B cell (primary cell): ENCODE data around the gene RIMBP2. TPM values are rescaled to one million over a fixed set of nuclear protein-coding genes. Genes with fewer than 3 reads are reported as not detected.

ENCODE experiments used
- ATAC-seq: fragments of 200-7000 bp; cut with Tn5 transposase; one replicate; pipeline ENCODE4 v1.10.0; 2021; ENCODE audit warnings: low read depth, mild to moderate bottlenecking, moderate number of reproducible peaks, moderate library complexity
- CTCF ChIA-PET: fragments of 350-600 bp; sonication (Branson Sonifier 250); formaldehyde crosslinking; loops from one replicate; lab custom pipeline; 2021; ENCODE audit warnings: antibody characterized with exemption, inconsistent platforms; lab: Charles Lee
- POLR2A ChIA-PET: fragments of 350-600 bp; sonication (Branson Sonifier 250); formaldehyde crosslinking; loops from one replicate; lab custom pipeline; 2021; ENCODE audit warnings: antibody characterized with exemption; lab: Charles Lee
- DNase-seq: peaks from one replicate; pipeline ENCODE4 v3.0.0; 2013
- H2AFZ ChIP-seq: 2 replicates; pipeline ENCODE4 v1.6.1; 2012; ENCODE audit warnings: mild to moderate bottlenecking, low read depth, low read length; ENCODE audit not compliant: insufficient read depth, poor library complexity, severe bottlenecking
- H3K27ac ChIP-seq, 2 donors: 1 replicate in 1 of 2; 2 replicates in 1 of 2; pipeline ENCODE4 v1.5.1; 2012 to 2013; ENCODE audit warnings: low read length in 2 of 2, mild to moderate bottlenecking in 2 of 2, moderate library complexity in 1 of 2
- H3K27me3 ChIP-seq, 4 experiments: fragments of 200-600 bp in 1 of 4; sonication (generic) in 1 of 4; replicated peaks in 1 of 4; 1 replicate in 2 of 4; 2 replicates in 2 of 4; pipeline versions ENCODE4 v1.6.1 to v1.7.0; 2013 to 2016; ENCODE audit warnings: low read length in 3 of 4, mild to moderate bottlenecking in 2 of 4, mixed read lengths in 1 of 4, moderate library complexity in 1 of 4; ENCODE audit not compliant: insufficient read depth in 4 of 4, control insufficient read depth in 3 of 4; ENCODE audit errors: control extremely low read depth in 1 of 4
- H3K36me3 ChIP-seq, 2 experiments: replicated peaks in 1 of 2; 1 replicate in 1 of 2; 2 replicates in 1 of 2; pipeline versions ENCODE4 v1.6.1 to v1.7.1; 2013; ENCODE audit warnings: low read length in 1 of 2; ENCODE audit not compliant: insufficient read depth in 2 of 2, control insufficient read depth in 1 of 2; ENCODE audit errors: control extremely low read depth in 1 of 2, extremely low read depth in 1 of 2
- H3K4me1 ChIP-seq, 2 donors: fragments of 200-600 bp in 1 of 2; sonication (generic) in 1 of 2; 1 replicate in 1 of 2; 2 replicates in 1 of 2; pipeline versions ENCODE4 v1.5.1 to v1.6.1; 2013 to 2017; ENCODE audit warnings: low read length in 2 of 2; ENCODE audit not compliant: control insufficient read depth in 2 of 2, insufficient read depth in 2 of 2
- H3K4me2 ChIP-seq: replicated peaks from 2 replicates; pipeline ENCODE3; 2012; ENCODE audit warnings: mild to moderate bottlenecking, low read depth, low read length; ENCODE audit not compliant: poor library complexity, severe bottlenecking
- H3K4me3 ChIP-seq, 5 experiments: fragments of 200-600 bp in 1 of 5; sonication (generic) in 1 of 5; 1 replicate in 3 of 5; 2 replicates in 2 of 5; pipeline versions ENCODE4 v1.5.1 to v1.7.0; 2011 to 2016; ENCODE audit warnings: low read length in 4 of 5, mild to moderate bottlenecking in 4 of 5, low read depth in 2 of 5, control low read depth in 1 of 5, moderate library complexity in 1 of 5; ENCODE audit not compliant: insufficient read depth in 1 of 5; ENCODE audit errors: control extremely low read depth in 1 of 5, extremely low read depth in 1 of 5
- H3K79me2 ChIP-seq: fragments of 200-600 bp; sonication (generic); one replicate; pipeline ENCODE4 v1.6.0; 2016; ENCODE audit warnings: low read length; ENCODE audit not compliant: control insufficient read depth, insufficient read depth
- H3K9ac ChIP-seq: fragments of 200-600 bp; sonication (generic); 2 replicates; pipeline ENCODE4 v1.6.1; 2017; ENCODE audit warnings: mild to moderate bottlenecking, low read length, moderate library complexity
- H3K9me3 ChIP-seq, 3 donors: one replicate each; pipeline versions ENCODE4 v1.6.1 to v1.7.1; 2013; ENCODE audit warnings: low read length in 2 of 3; ENCODE audit not compliant: control insufficient read depth in 2 of 3, insufficient read depth in 1 of 3; ENCODE audit errors: control extremely low read depth in 1 of 3
- H4K20me1 ChIP-seq: 2 replicates; pipeline ENCODE4 v1.6.0; 2012; ENCODE audit warnings: mild to moderate bottlenecking, low read length; ENCODE audit not compliant: insufficient read depth, control insufficient read depth, poor library complexity, severe bottlenecking
- H3K27ac Mint-ChIP-seq: one replicate; pipeline ENCODE4 v1.8.0; 2021; ENCODE audit warnings: mixed read lengths
- H3K27me3 Mint-ChIP-seq: one replicate; pipeline ENCODE4 v1.8.0; 2021; ENCODE audit warnings: mixed read lengths
- H3K4me1 Mint-ChIP-seq: one replicate; pipeline ENCODE4 v1.8.0; 2021; ENCODE audit warnings: mixed read lengths
- H3K4me3 Mint-ChIP-seq: one replicate; pipeline ENCODE4 v1.8.0; 2021; ENCODE audit warnings: mixed read lengths
- H3K9me3 Mint-ChIP-seq: one replicate; pipeline ENCODE4 v1.8.0; 2022; ENCODE audit warnings: mixed read lengths; ENCODE audit not compliant: insufficient read depth
- EZH2 ChIP-seq: IDR thresholded peaks from 2 replicates; pipeline ENCODE4 v1.6.1; 2012; ENCODE audit warnings: borderline replicate concordance, low read depth, mild to moderate bottlenecking, moderate library complexity, low read length; ENCODE audit not compliant: insufficient read depth, poor library complexity, severe bottlenecking
- WGBS: methylation state at CpG from one replicate; pipeline ENCODE4 v1.1.5; 2013; ENCODE audit warnings: missing lambda C conversion rate; ENCODE audit not compliant: insufficient coverage; 5-methylcytosine and 5-hydroxymethylcytosine counted together
- intact Hi-C: fragments of 100-400 bp; cut with micrococcal nuclease; formaldehyde crosslinking; loops from one replicate; pipeline ENCODE4 v1.10.0; 2022
- polyA plus RNA-seq: library from polyadenylated mRNA; depleted of rRNA; stranded (reverse); fragments of >200 nt; gene quantifications from 2 replicates; pipeline ENCODE4 v1.2.3, GENCODE V29; 2012
- total RNA-seq, 2 donors: library from RNA; stranded (reverse); fragments of 120-200 nt in 1 of 2; gene quantifications; 1 replicate in 1 of 2; 2 replicates in 1 of 2; pipeline versions ENCODE4 v1.2.3 to v1.2.4, GENCODE V29; 2013 to 2022
- TF ChIP-seq, protein P1 (sequence below): fragments of 200-600 bp; IDR thresholded peaks from one replicate; pipeline ENCODE4 v1.8.0; 2022; ENCODE audit warnings: antibody characterized with exemption, mild to moderate bottlenecking

The RIMBP2 gene
- total and polyA plus RNA-seq, 2 donors (not counting 1 experiment from before 2014, with no cell fraction given): not detected

DNA sequence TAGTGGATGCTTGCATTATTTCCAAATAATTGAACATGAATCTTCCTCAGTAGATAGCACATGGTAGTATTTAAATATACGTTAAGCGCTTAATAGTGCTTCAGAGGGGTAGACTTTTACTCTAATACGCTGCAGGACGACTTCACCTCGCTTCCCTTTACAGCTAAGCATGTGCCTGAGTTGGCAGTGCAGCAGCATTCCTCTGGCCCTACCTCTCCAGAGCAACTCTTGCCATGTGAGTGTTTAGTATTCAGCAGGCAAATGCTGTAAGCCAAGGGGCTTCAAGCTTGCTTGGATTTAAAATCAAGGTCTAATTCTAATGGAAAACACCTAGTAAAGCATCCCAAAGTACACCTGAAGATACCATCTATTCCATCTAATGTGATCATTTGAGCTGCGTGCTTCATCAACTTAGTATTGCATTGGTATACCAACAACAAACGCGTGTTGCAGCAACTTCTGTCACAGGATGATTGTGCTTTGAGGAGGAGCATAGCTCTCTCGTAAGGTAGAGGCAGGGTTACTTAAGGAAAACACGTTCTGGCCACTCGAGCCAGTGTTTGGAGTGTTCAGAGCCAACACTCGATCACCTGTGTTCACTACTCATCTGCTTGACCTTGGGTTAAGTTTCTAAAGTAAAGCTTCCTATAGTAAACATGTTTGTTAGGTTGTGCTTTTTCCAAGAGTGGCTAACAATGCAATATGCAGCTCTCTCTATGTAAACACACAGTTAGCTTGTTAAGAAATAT is 317.8 kb downstream of the RIMBP2 start:
- intact Hi-C loops: no loop called here
- ATAC-seq (no peak), DNase-seq (no peak)
- Histone ChIP-seq H3K27ac (no peak overlapping the region), H3K4me3 (no peak overlapping the region), H3K27me3 (no peaks in the 10 kb centered on the region), H3K9ac (no peak overlapping the region), H2AFZ (no peak overlapping the region), H3K36me3 (no peaks in the 10 kb centered on the region), H3K79me2 (no peaks in the 10 kb centered on the region), H3K9me3 (peaks cover 0 to 3% (median 0%) of the 10 kb centered on the region in 3 donors), H3K4me2 (no peak overlapping the region), H3K4me1 (no peaks in the 10 kb centered on the region), H4K20me1 (no peaks in the 10 kb centered on the region)
- Mint-ChIP-seq H3K4me1 (no peaks in the 10 kb centered on the region), H3K9me3 (no peaks in the 10 kb centered on the region), H3K27ac (no peak overlapping the region), H3K4me3 (no peak overlapping the region), H3K27me3 (no peaks in the 10 kb centered on the region)
- WGBS: 86% methylated on average over 5 of the region's 12 CpGs
- POLR2A ChIA-PET: no interaction called here
- CTCF ChIA-PET: no interaction called here
- TF ChIP-seq, protein P1, sequence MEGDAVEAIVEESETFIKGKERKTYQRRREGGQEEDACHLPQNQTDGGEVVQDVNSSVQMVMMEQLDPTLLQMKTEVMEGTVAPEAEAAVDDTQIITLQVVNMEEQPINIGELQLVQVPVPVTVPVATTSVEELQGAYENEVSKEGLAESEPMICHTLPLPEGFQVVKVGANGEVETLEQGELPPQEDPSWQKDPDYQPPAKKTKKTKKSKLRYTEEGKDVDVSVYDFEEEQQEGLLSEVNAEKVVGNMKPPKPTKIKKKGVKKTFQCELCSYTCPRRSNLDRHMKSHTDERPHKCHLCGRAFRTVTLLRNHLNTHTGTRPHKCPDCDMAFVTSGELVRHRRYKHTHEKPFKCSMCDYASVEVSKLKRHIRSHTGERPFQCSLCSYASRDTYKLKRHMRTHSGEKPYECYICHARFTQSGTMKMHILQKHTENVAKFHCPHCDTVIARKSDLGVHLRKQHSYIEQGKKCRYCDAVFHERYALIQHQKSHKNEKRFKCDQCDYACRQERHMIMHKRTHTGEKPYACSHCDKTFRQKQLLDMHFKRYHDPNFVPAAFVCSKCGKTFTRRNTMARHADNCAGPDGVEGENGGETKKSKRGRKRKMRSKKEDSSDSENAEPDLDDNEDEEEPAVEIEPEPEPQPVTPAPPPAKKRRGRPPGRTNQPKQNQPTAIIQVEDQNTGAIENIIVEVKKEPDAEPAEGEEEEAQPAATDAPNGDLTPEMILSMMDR: no peak
- no peak for TF ChIP-seq EZH2

DNA sequence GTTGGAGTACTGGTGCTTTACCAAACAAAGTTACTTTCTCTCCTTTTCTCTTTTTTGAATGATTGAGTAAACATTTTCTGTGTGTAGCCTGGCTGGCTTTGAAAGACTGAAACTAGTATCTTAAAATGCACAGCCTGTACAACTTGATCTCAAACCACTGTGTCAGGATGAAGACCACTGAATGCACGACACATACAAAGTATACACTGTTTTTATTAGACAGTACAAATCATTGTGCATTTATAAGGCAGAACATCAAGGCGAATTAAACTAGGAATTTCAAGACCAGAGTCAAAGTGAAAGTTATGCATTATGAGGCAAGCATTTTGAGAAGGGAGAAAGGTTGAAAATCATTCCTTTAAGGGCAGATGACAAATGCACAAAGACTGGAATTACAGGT is 319.4 kb downstream of the RIMBP2 start:
- Histone ChIP-seq H2AFZ (no peak overlapping the region), H3K36me3 (no peaks in the 10 kb centered on the region), H3K4me1 (no peaks in the 10 kb centered on the region), H3K79me2 (no peaks in the 10 kb centered on the region), H3K4me3 (no peak overlapping the region), H3K9me3 (peaks cover 0 to 2% (median 0%) of the 10 kb centered on the region in 3 donors), H3K4me2 (no peak overlapping the region), H3K9ac (no peak overlapping the region), H3K27me3 (no peaks in the 10 kb centered on the region), H4K20me1 (no peaks in the 10 kb centered on the region), H3K27ac (no peak overlapping the region)
- Mint-ChIP-seq H3K4me1 (no peaks in the 10 kb centered on the region), H3K27ac (no peak overlapping the region), H3K27me3 (no peaks in the 10 kb centered on the region), H3K4me3 (no peak overlapping the region), H3K9me3 (no peaks in the 10 kb centered on the region)
- DNase-seq: no peak
- no peak for ATAC-seq
- intact Hi-C loops: no loop called here
- POLR2A ChIA-PET: no interaction called here
- no CpG with 5 or more reads among the region's 2 CpGs for WGBS
- TF ChIP-seq EZH2: no peak
- TF ChIP-seq, protein P1: no peak
- CTCF ChIA-PET: no interaction called here
